ENCODE measurements around the gene CNNM3. TPM values are rescaled to one million over a fixed set of nuclear protein-coding genes. Genes with fewer than 3 reads are reported as not detected.

The CNNM3 gene
- total RNA-seq, 1 experiment from 2014 or later = 5.3 TPM

GRCh38 chr2:96874198-96874831 is 58.2 kb downstream of the CNNM3 start:
- no peak for DNase-seq (ENCODE audit: low read depth in 1 of 2, low spot score in 2 of 2)
- Histone ChIP-seq H3K9me3 (replicated peaks) (no peaks in the 10 kb centered on the region), H3K4me1 (replicated peaks) (peaks cover 9% of the 10 kb centered on the region), H3K27ac (no peak overlapping the region), H3K36me3 (peaks cover 4% of the 10 kb centered on the region; the same call in 1 of the 2 replicates), H3K27me3 (replicated peaks) (peaks cover 4% of the 10 kb centered on the region; the same call in 1 of the 2 replicates), H3K4me3 (no peak overlapping the region)

GRCh38 chr2:96875498-96876268 is 59.6 kb downstream of the CNNM3 start:
- Histone ChIP-seq H3K27me3 (replicated peaks) (peaks cover under 1% of the 10 kb centered on the region; the same call in 1 of the 2 replicates), H3K36me3 (no peaks in the 10 kb centered on the region), H3K4me1 (replicated peaks) (no peaks in the 10 kb centered on the region), H3K4me3 (no peak overlapping the region), H3K27ac (no peak overlapping the region), H3K9me3 (replicated peaks) (no peaks in the 10 kb centered on the region)
- no peak for DNase-seq (ENCODE audit: low read depth in 1 of 2, low spot score in 2 of 2)

- DNase-seq (ENCODE audit: low read depth in 1 of 2, low spot score in 2 of 2) = no peak
- Histone ChIP-seq H3K27ac (no peak overlapping the region), H3K36me3 (no peaks in the 10 kb centered on the region), H3K9me3 (replicated peaks) (no peaks in the 10 kb centered on the region), H3K4me3 (no peak overlapping the region), H3K27me3 (replicated peaks) (no peaks in the 10 kb centered on the region), H3K4me1 (replicated peaks) (no peaks in the 10 kb centered on the region)
Observed at GRCh38 chr2:96876269-96877041, 60.4 kb downstream of the CNNM3 start.

GRCh38 chr2:96877042-96877451 is 61.0 kb downstream of the CNNM3 start:
- Histone ChIP-seq H3K9me3 (replicated peaks) (no peaks in the 10 kb centered on the region), H3K36me3 (no peaks in the 10 kb centered on the region), H3K27me3 (replicated peaks) (no peaks in the 10 kb centered on the region), H3K27ac (no peak overlapping the region), H3K4me3 (no peak overlapping the region), H3K4me1 (replicated peaks) (no peaks in the 10 kb centered on the region)
- DNase-seq (ENCODE audit: low read depth in 1 of 2, low spot score in 2 of 2) = no peak

- DNase-seq (ENCODE audit: low read depth in 1 of 2, low spot score in 2 of 2) = no peak
- no peaks in the 10 kb centered on the region for H3K36me3 ChIP-seq
- no peaks in the 10 kb centered on the region for H3K27me3 ChIP-seq (replicated peaks)
- H3K27ac ChIP-seq = no peak overlapping the region
- no peaks in the 10 kb centered on the region for H3K4me1 ChIP-seq (replicated peaks)
- H3K9me3 ChIP-seq (replicated peaks) = no peaks in the 10 kb centered on the region
- no peak overlapping the region for H3K4me3 ChIP-seq
Observed at GRCh38 chr2:96877631-96878092, 61.6 kb downstream of the CNNM3 start.

- H3K4me3 ChIP-seq = no peak overlapping the region
- no peaks in the 10 kb centered on the region for H3K4me1 ChIP-seq (replicated peaks)
- H3K36me3 ChIP-seq = no peaks in the 10 kb centered on the region
- no peaks in the 10 kb centered on the region for H3K9me3 ChIP-seq (replicated peaks)
- no peak for DNase-seq (ENCODE audit: low read depth in 1 of 2, low spot score in 2 of 2)
- no peaks in the 10 kb centered on the region for H3K27me3 ChIP-seq (replicated peaks)
- H3K27ac ChIP-seq = no peak overlapping the region
Observed at GRCh38 chr2:96878171-96878570, 62.1 kb downstream of the CNNM3 start.

- H3K36me3 ChIP-seq = no peaks in the 10 kb centered on the region
- no peaks in the 10 kb centered on the region for H3K27me3 ChIP-seq (replicated peaks)
- no peaks in the 10 kb centered on the region for H3K9me3 ChIP-seq (replicated peaks)
- no peaks in the 10 kb centered on the region for H3K4me1 ChIP-seq (replicated peaks)
- H3K27ac ChIP-seq = no peak overlapping the region
- DNase-seq (ENCODE audit: low read depth in 1 of 2, low spot score in 2 of 2) = no peak
- H3K4me3 ChIP-seq = no peak overlapping the region
Observed at GRCh38 chr2:96878796-96879544, 62.9 kb downstream of the CNNM3 start.

- Histone ChIP-seq H3K4me1 (replicated peaks) (no peaks in the 10 kb centered on the region), H3K36me3 (no peaks in the 10 kb centered on the region), H3K27me3 (replicated peaks) (no peaks in the 10 kb centered on the region), H3K9me3 (replicated peaks) (no peaks in the 10 kb centered on the region), H3K4me3 (no peak overlapping the region), H3K27ac (no peak overlapping the region)
- no peak for DNase-seq (ENCODE audit: low read depth in 1 of 2, low spot score in 2 of 2)
Observed at GRCh38 chr2:96879545-96880040, 63.5 kb downstream of the CNNM3 start.

GRCh38 chr2:96880891-96881273 is 64.8 kb downstream of the CNNM3 start:
- H3K4me1 ChIP-seq (replicated peaks) = no peaks in the 10 kb centered on the region
- no peaks in the 10 kb centered on the region for H3K27me3 ChIP-seq (replicated peaks)
- no peaks in the 10 kb centered on the region for H3K36me3 ChIP-seq
- no peak overlapping the region for H3K27ac ChIP-seq
- no peak overlapping the region for H3K4me3 ChIP-seq
- DNase-seq (ENCODE audit: low read depth in 1 of 2, low spot score in 2 of 2) = no peak
- H3K9me3 ChIP-seq (replicated peaks) = no peaks in the 10 kb centered on the region

- no peak for DNase-seq (ENCODE audit: low read depth in 1 of 2, low spot score in 2 of 2)
- H3K4me3 ChIP-seq = no peak overlapping the region
- H3K9me3 ChIP-seq (replicated peaks) = no peaks in the 10 kb centered on the region
- no peaks in the 10 kb centered on the region for H3K4me1 ChIP-seq (replicated peaks)
- no peaks in the 10 kb centered on the region for H3K27me3 ChIP-seq (replicated peaks)
- no peaks in the 10 kb centered on the region for H3K36me3 ChIP-seq
- H3K27ac ChIP-seq = no peak overlapping the region
Observed at GRCh38 chr2:96881349-96882195, 65.5 kb downstream of the CNNM3 start.

- no peaks in the 10 kb centered on the region for H3K27me3 ChIP-seq (replicated peaks)
- no peak overlapping the region for H3K27ac ChIP-seq
- DNase-seq (ENCODE audit: low read depth in 1 of 2, low spot score in 2 of 2) = no peak
Observed at GRCh38 chr2:96882230-96882629, 66.2 kb downstream of the CNNM3 start.

GRCh38 chr2:96882906-96883305 is 66.8 kb downstream of the CNNM3 start:
- no peaks in the 10 kb centered on the region for H3K36me3 ChIP-seq

More at GRCh38 chr2:96882230-96882629, 66.2 kb downstream of the CNNM3 start:
- H3K4me1 ChIP-seq (replicated peaks) = no peaks in the 10 kb centered on the region
- H3K9me3 ChIP-seq (replicated peaks) = no peaks in the 10 kb centered on the region
- H3K36me3 ChIP-seq = no peaks in the 10 kb centered on the region
- no peak overlapping the region for H3K4me3 ChIP-seq

More at GRCh38 chr2:96882906-96883305, 66.8 kb downstream of the CNNM3 start:
- no peak overlapping the region for H3K27ac ChIP-seq
- no peak overlapping the region for H3K4me3 ChIP-seq
- H3K27me3 ChIP-seq (replicated peaks) = no peaks in the 10 kb centered on the region
- no peaks in the 10 kb centered on the region for H3K9me3 ChIP-seq (replicated peaks)
- no peak for DNase-seq (ENCODE audit: low read depth in 1 of 2, low spot score in 2 of 2)
- H3K4me1 ChIP-seq (replicated peaks) = no peaks in the 10 kb centered on the region
